Activated CD8-positive, alpha-beta T cell treated with anti-CD3 and anti-CD28 coated beads for 36 hours (primary cell): ENCODE results near the gene PVALEF. TPM values are rescaled to one million over a fixed set of nuclear protein-coding genes. Genes with fewer than 3 reads are reported as not detected.

Source experiments
- ATAC-seq: fragments of 200-7000 bp; cut with Tn5 transposase; one replicate; pipeline ENCODE4 v1.10.0; 2021; ENCODE audit warnings: mild to moderate bottlenecking, moderate library complexity
- CTCF ChIA-PET: fragments of 350-600 bp; sonication (Branson Sonifier 250); formaldehyde crosslinking; loops from one replicate; lab custom pipeline; 2021; ENCODE audit warnings: antibody characterized with exemption; lab: Charles Lee
- POLR2A ChIA-PET: fragments of 350-600 bp; sonication (Branson Sonifier 250); formaldehyde crosslinking; loops from one replicate; lab custom pipeline; 2021; ENCODE audit warnings: antibody characterized with exemption; lab: Charles Lee
- DNase-seq: peaks from one replicate; pipeline ENCODE4 v3.0.0-alpha.2; 2020
- H3K27ac Mint-ChIP-seq: one replicate; pipeline ENCODE4 v1.8.0; 2021; ENCODE audit warnings: mild to moderate bottlenecking, mixed read lengths
- H3K27me3 Mint-ChIP-seq: one replicate; pipeline ENCODE4 v1.8.0; 2021; ENCODE audit warnings: mixed read lengths
- H3K36me3 Mint-ChIP-seq: one replicate; pipeline ENCODE4 v1.8.0; 2021; ENCODE audit warnings: low read depth, mixed read lengths
- H3K4me1 Mint-ChIP-seq: one replicate; pipeline ENCODE4 v1.8.0; 2021; ENCODE audit warnings: low read depth, mixed read lengths
- H3K4me3 Mint-ChIP-seq: one replicate; pipeline ENCODE4 v1.8.0; 2021; ENCODE audit warnings: mild to moderate bottlenecking, moderate library complexity, mixed read lengths
- H3K9me3 Mint-ChIP-seq: one replicate; pipeline ENCODE4 v1.8.0; 2021; ENCODE audit warnings: mixed read lengths
- CTCF ChIP-seq: fragments of 200-600 bp; IDR thresholded peaks from one replicate; pipeline ENCODE4 v1.8.0; 2022; ENCODE audit warnings: antibody characterized with exemption, mild to moderate bottlenecking
- intact Hi-C: fragments of 100-400 bp; cut with micrococcal nuclease; formaldehyde crosslinking; loops from one replicate; pipeline ENCODE4 v1.10.0; 2022
- total RNA-seq, 2 experiments: library from RNA; stranded (reverse); gene quantifications; one replicate each; pipeline ENCODE4 v1.2.3, GENCODE V29; 2021

The PVALEF gene
- total RNA-seq, 2 experiments from 2014 or later, result not detected

- Mint-ChIP-seq H3K4me1 (no peaks in the 10 kb centered on the region), H3K36me3 (no peaks in the 10 kb centered on the region), H3K9me3 (no peaks in the 10 kb centered on the region), H3K27me3 (no peaks in the 10 kb centered on the region), H3K4me3 (no peak overlapping the region), H3K27ac (no peak overlapping the region)
- intact Hi-C loops, result no loop called here
- ATAC-seq (no peak), DNase-seq (no peak)
- CTCF ChIA-PET, result no interaction called here
- POLR2A ChIA-PET, result no interaction called here
- TF ChIP-seq CTCF, result no peak
Measured at GRCh38 chr17:81179220-81179619, 13.9 kb downstream of the PVALEF start.

GRCh38 chr17:81179861-81180260 is 14.6 kb downstream of the PVALEF start:
- DNase-seq (no peak), ATAC-seq (no peak)
- Mint-ChIP-seq H3K4me1 (no peaks in the 10 kb centered on the region), H3K36me3 (no peaks in the 10 kb centered on the region), H3K4me3 (no peak overlapping the region), H3K27me3 (no peaks in the 10 kb centered on the region), H3K9me3 (no peaks in the 10 kb centered on the region), H3K27ac (no peak overlapping the region)
- CTCF ChIA-PET, result no interaction called here
- POLR2A ChIA-PET, result no interaction called here
- intact Hi-C loops, result no loop called here
- no peak for TF ChIP-seq CTCF

GRCh38 chr17:81180836-81181810 is 15.8 kb downstream of the PVALEF start:
- H3K27ac Mint-ChIP-seq, result no peak overlapping the region
- no peaks in the 10 kb centered on the region for H3K4me1 Mint-ChIP-seq
- no peak for ATAC-seq
- ChIA-PET POLR2A (interaction anchor here (0.6 kb wide), 1 partner anchor 130 kb away, joined by 3 read pairs; no protein-coding TSS in a partner anchor), CTCF (no interaction called here)
- no peak overlapping the region for H3K4me3 Mint-ChIP-seq
- TF ChIP-seq CTCF, result no peak
- no peaks in the 10 kb centered on the region for H3K27me3 Mint-ChIP-seq
- intact Hi-C loops, result no loop called here
- no peak for DNase-seq
- no peaks in the 10 kb centered on the region for H3K9me3 Mint-ChIP-seq
- H3K36me3 Mint-ChIP-seq, result no peaks in the 10 kb centered on the region

GRCh38 chr17:81181811-81182185 is 16.5 kb downstream of the PVALEF start:
- POLR2A ChIA-PET, result no interaction called here
- no peak for DNase-seq
- Mint-ChIP-seq H3K27ac (no peak overlapping the region), H3K9me3 (no peaks in the 10 kb centered on the region), H3K4me1 (no peaks in the 10 kb centered on the region), H3K27me3 (no peaks in the 10 kb centered on the region), H3K4me3 (no peak overlapping the region), H3K36me3 (no peaks in the 10 kb centered on the region)
- ATAC-seq, result no peak
- TF ChIP-seq CTCF, result no peak
- intact Hi-C loops, result no loop called here
- CTCF ChIA-PET, result no interaction called here

GRCh38 chr17:81182596-81182995 is 17.3 kb downstream of the PVALEF start:
- intact Hi-C loops, result no loop called here
- DNase-seq (no peak), ATAC-seq (no peak)
- POLR2A ChIA-PET, result no interaction called here
- CTCF ChIA-PET, result no interaction called here
- Mint-ChIP-seq H3K27me3 (no peaks in the 10 kb centered on the region), H3K4me1 (no peaks in the 10 kb centered on the region), H3K36me3 (no peaks in the 10 kb centered on the region), H3K27ac (no peak overlapping the region), H3K9me3 (no peaks in the 10 kb centered on the region), H3K4me3 (no peak overlapping the region)
- no peak for TF ChIP-seq CTCF
